Stimulated activated CD8-positive, alpha-beta memory T cell treated with anti-CD3 and anti-CD28 coated beads, Interleukin-2, amount 100 ng/mL, for 48 hours (primary cell): ENCODE data around the gene MAGEE1.

Experiments
- DNase-seq, 2 donors: peaks; one replicate each; pipeline ENCODE4 v3.0.0-alpha.2; 2020; ENCODE audit warnings: low read depth in 2 of 2

Gene MAGEE1

GRCh38 chrX:76427560-76428242, at the start of gene MAGEE1:
Gene MAGEE1 (plus strand): TSS chrX:76427710. CDS start chrX:76427931, 221 bp downstream.
- DNase-seq = peak; percentile 62 to 71

- DNase-seq = no peak
Observed at GRCh38 chrX:76398970-76399369, 28.5 kb upstream of the MAGEE1 start.

- DNase-seq = no peak
Observed at GRCh38 chrX:76407795-76408194, 19.7 kb upstream of the MAGEE1 start.

GRCh38 chrX:76420237-76420636, 7.3 kb upstream of the MAGEE1 start:
- DNase-seq = no peak

GRCh38 chrX:76428243-76429130, 977 bp downstream of the MAGEE1 start:
- DNase-seq = peak; percentile 1 to 13

GRCh38 chrX:76433219-76433618, 5.7 kb downstream of the MAGEE1 start:
- DNase-seq = no peak

GRCh38 chrX:76434103-76434741, 6.7 kb downstream of the MAGEE1 start:
- DNase-seq = no peak

GRCh38 chrX:76439188-76439587, 11.7 kb downstream of the MAGEE1 start:
- no peak for DNase-seq

GRCh38 chrX:76453737-76454406, 26.4 kb downstream of the MAGEE1 start:
- no peak for DNase-seq

GRCh38 chrX:76454456-76454927, 27.0 kb downstream of the MAGEE1 start:
- no peak for DNase-seq

GRCh38 chrX:76477353-76477752, 49.8 kb downstream of the MAGEE1 start:
- DNase-seq = no peak
